ENCODE data around the gene DRC3.
"Not testable (repeated sequence)": the region's sequence is repeated elsewhere in the genome, so short reads cannot be mapped to it uniquely, and the experiment has no call there.

DRC3 gene

GRCh38 chr17:17972126-17972951 is at the start of gene DRC3, which contains the start of gene TOM1L2:
TSS of gene DRC3 (plus strand) at chr17:17972862. CDS start at chr17:17977599, 4,737 bp downstream.
TSS of gene TOM1L2 (minus strand) at chr17:17972400. CDS start at chr17:17972313, 87 bp downstream.
- DNase-seq, result peak; percentile 100

DNA sequence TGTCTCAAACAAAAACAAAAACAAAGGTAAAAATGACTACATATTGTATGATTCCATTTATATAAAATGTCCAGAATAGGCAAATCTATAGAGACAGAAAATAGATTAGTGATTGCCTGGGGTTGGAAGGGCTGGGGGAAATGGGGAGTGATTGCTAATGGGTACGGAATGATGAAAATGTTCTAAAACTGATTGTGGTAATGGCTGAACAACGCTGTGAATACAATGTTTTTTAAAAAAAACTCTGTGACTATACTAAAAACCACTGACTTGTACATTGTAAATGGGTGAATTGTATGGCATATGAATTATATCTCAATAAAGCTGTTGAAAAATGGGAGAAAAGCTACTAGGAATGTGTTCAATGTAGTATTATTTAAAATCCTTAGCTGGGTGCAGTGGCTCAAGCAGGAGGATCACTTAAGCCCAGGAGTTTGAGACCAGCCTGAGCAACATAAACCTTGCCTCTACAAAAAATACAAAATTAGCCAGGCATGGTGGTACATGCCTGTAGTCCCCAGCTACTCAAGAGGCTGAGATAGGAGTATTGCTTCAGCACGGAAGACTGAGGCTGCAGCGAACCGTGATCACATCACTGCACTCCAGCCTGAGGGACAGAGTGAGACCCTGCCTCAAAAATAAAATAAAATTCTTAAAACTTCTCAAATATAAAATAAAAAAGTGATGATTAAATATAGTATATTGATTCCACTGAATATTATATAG is 48.4 kb upstream of the DRC3 start:
- no peak for DNase-seq

GRCh38 chr17:17924857-17925250 is 47.8 kb upstream of the DRC3 start:
- no peak for DNase-seq

DNA sequence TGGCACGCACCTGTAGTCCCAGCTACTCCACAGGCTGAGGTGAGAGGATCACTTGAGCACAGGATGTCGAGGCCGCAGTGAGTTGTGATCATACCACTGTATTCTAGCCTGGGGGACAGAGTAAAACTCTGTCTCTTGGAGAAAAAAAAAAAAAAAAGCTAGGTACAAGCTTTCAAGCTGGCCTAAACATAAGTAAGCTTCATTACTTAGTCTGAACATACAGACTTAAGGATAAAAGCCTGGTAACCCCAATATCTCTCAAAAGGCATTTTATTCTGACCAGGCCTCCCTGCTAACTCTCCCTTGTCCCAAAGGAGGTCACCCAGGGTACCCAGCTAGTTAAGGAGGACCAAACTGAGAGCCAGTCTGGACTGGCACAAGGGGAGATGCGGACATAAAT is 46.6 kb upstream of the DRC3 start:
- no peak for DNase-seq

DNA sequence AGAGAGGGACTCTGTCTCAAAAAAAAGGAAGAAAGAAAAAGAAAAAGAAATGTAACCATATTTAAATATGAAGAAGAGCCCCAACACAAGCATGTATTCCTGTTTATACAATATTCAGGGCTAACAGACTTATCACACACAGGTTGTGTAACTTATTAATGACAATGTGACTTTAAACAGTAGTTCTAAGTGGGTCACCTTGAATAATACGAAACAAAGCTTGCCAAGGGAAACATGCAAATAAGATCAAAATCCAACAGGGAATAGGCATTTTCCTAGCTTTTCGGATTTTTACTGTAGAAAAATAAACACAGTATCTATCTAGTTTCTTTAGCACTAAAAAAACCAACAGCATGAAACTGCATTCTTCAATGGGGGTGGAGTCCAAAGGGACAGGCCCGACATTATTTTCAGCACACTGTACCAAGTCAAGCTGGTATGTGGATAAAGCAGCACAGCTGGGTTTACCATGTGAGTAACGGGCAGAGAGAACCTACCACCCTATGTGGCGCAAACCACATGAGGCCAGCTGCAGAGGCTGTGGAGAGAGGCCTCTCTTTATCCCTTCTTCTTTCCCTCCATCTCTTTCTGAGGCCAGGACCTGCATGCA is 45.7 kb upstream of the DRC3 start:
- DNase-seq, result no peak

GRCh38 chr17:17928398-17929287 is 44.0 kb upstream of the DRC3 start:
- DNase-seq, result no peak

DNA sequence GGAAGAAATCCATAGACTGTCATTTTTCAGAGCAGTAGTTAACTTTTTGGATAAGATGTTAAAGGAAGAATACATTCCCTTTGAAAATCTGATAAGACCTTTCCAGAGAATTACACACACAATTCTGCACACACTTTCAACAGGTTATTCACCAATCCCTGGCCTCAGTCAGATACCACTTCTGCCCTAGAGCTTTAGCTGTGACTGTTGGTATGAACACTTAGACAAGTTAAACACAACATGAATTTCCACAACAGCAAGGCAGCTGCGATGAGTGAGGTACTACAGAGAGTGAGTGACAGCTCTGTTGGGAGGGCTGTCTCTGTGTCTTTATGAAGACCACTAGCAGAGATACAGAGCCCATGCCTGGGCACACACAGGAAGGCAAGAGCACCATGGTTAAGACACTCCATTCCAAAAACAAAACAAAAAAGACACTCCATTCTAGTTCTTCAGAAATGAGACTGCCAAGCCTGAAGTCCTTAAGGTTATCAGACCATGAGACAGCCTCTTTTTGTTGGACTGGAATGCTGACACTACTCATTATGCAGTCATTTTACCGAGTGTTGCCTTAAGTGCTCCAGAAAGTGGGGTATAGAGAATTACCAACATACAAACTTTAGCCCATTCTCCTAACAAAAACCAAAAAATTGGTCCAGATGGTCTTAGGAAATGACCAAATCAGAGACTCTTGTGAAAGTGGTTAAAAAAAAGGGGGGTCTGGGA is 42.8 kb upstream of the DRC3 start:
- no peak for DNase-seq

GRCh38 chr17:17930674-17931073 is 42.0 kb upstream of the DRC3 start:
- no peak for DNase-seq

- DNase-seq, result no peak
Measured at GRCh38 chr17:17931159-17931558, 41.5 kb upstream of the DRC3 start.

GRCh38 chr17:17933775-17934174 is 38.9 kb upstream of the DRC3 start:
- DNase-seq, result no peak

DNA sequence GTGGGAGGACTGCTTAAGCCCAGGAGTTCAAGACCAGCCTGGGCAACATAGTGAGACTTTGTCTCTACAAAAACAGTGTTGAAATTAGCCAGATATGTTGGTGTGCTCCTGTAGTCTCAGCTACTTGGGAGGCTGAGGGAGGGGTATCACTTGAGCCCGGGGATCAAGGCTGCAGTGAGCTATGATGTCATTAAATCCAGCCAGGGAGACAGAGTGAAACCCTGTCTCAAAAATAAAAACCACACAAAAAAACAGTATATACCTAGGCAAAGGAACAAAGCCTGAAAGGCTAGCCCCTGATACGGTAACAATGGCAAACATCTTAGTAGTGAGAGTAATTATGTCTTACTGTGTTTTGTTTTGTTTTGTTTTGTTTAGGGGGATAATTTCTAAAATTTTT is 38.4 kb upstream of the DRC3 start:
- DNase-seq, result no peak

GRCh38 chr17:17934806-17935205 is 37.9 kb upstream of the DRC3 start:
- peak; percentile 44 to 76 for DNase-seq

DNA sequence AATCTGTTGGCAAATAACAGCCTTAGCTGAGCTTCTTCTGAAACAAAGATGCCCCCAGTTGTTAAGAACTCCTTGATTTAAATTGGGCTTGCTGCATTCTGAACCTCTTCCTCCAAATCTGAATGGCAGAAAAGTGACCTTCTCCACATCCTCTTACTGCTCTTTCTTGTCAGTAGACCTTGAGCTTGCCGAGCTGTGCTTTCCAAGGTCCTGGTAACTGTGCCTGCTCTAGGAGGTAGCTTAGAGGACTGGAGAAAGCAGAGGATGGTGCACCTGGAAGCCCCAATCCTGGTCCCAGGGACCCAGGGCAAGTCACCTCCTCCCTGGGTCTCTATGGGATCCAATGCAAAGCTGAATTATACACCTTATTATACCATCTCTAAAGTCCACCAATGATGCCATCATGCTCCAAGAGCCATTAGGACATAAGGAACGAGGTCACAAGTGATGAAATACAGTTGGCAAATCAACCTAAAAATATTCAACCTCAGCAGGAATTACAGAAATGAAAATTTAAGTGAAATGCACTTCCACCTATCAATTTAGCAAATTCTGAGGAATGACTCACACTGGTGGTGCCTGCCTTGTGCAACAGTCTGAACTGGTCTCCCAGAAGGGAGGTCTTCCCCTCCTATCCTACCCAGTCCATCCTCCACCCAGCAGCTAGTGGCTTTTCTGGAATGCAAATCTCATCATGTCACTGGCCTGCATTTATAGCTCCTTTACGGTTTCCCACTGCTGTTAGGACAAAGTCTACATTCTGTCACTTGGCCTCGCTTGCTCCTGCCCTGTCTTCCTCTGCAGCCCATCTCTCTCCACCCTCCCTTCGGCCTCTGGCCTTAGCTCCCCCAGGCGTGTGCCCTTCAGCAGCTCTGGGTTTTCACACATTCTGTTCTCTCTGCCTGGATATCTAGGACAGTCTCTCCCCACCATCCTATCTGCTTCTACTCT is 37.1 kb upstream of the DRC3 start:
- DNase-seq, result peak; percentile 91 to 95

GRCh38 chr17:17937201-17937853 is 35.3 kb upstream of the DRC3 start:
- DNase-seq, result peak in 1 of 2 donors; percentile 69

- no peak for DNase-seq
Measured at GRCh38 chr17:17937958-17938357, 34.7 kb upstream of the DRC3 start.

- no peak for DNase-seq
Measured at GRCh38 chr17:17938388-17939107, 34.1 kb upstream of the DRC3 start.

GRCh38 chr17:17939941-17940340 is 32.7 kb upstream of the DRC3 start:
- not testable (repeated sequence) for DNase-seq

DNA sequence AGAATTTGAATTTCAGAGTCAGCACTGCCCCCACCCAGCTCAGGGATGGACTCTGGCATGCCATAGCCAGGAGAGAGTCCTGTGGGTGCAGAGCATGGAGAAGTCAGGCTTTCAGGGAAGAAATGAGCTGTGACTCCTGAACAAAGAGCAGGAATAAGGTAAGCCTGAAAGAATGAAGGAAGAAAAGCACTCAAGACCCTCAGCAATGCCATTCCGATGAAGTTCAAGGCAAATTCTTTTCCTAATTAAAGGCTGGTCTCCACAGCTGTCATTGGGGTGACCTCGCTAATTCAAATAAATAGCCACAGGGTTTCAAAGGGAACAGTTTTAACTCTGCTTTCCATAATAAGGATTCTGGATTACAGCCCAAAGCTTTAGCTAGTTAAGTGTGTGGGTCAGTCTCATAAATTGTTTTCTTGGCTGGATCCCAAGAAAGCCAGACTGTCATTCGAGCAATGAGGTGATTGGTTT is 32.2 kb upstream of the DRC3 start:
- no peak for DNase-seq

DNA sequence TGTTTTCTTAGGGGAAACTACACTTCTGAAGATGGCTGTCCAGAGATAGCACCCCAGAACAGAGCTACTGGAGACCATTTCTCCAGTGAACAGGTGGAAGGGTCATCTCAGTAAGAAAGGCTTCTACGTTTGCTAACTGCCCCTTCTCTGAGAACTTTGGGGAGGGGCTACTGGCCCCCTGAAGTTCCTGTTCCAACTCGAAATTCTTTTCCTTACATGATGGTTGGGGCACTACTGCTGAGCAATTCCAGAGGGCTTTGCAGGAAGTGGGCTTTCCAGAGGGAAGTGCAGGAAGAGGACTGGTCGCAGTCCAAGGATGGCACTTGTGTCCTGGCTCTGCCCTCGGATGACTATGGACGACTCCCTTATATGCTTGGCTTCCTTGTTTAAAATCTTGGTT is 31.6 kb upstream of the DRC3 start:
- no peak for DNase-seq
